H1 (cell line): ENCODE data around the gene RIMS3. TPM values are rescaled to one million over a fixed set of nuclear protein-coding genes. Genes with fewer than 3 reads are reported as not detected.
A peak's percentile ranks its signal among the peaks of the same experiment; 100 is the strongest.

Source experiments
- CTCF ChIA-PET: fragments of 300-600 bp; sonication (Branson Sonifier 250); formaldehyde crosslinking; loops from one replicate; lab custom pipeline; 2021; ENCODE audit not compliant: partially characterized antibody; lab: Charles Lee
- POLR2A ChIA-PET: fragments of 300-600 bp; sonication (Branson Sonifier 250); formaldehyde crosslinking; loops from one replicate; lab custom pipeline; 2021; ENCODE audit warnings: inconsistent platforms; ENCODE audit not compliant: partially characterized antibody; lab: Charles Lee
- DNase-seq, 2 experiments: peaks; one replicate each; pipeline versions ENCODE4 v3.0.0 to v3.0.0-alpha.2; 2010 to 2022; ENCODE audit warnings: low spot score in 2 of 2, low read depth in 1 of 2, mixed read lengths in 1 of 2
- FAIRE-seq: peaks from 2 replicates; lab custom pipeline; 2011; peaks lifted over from hg19 to GRCh38; lab: Jason Lieb, UNC
- H2AFZ ChIP-seq: 2 replicates; pipeline ENCODE4 v1.8.1; 2012; ENCODE audit warnings: low read length, inconsistent platforms
- H2AK5ac ChIP-seq: 2 replicates; pipeline ENCODE4 v1.6.1; 2013; ENCODE audit warnings: low read depth, low read length
- H2BK120ac ChIP-seq: replicated peaks from 2 replicates; pipeline ENCODE3; 2013; ENCODE audit warnings: low read depth, low read length, inconsistent platforms
- H2BK12ac ChIP-seq: 2 replicates; pipeline ENCODE4 v1.6.1; 2013; ENCODE audit warnings: low read depth, low read length
- H2BK15ac ChIP-seq: 2 replicates; pipeline ENCODE4 v1.6.1; 2013; ENCODE audit warnings: low read length
- H2BK20ac ChIP-seq: 2 replicates; pipeline ENCODE4 v1.6.1; 2013; ENCODE audit warnings: low read length
- H2BK5ac ChIP-seq: 2 replicates; pipeline ENCODE4 v1.6.1; 2013; ENCODE audit warnings: low read depth, low read length
- H3K14ac ChIP-seq: 2 replicates; pipeline ENCODE4 v1.6.1; 2013; ENCODE audit warnings: inconsistent platforms; ENCODE audit not compliant: insufficient read length
- H3K18ac ChIP-seq: 2 replicates; pipeline ENCODE4 v1.6.1; 2013; ENCODE audit warnings: low read length; ENCODE audit errors: extremely low read depth
- H3K23ac ChIP-seq: 2 replicates; pipeline ENCODE4 v1.6.1; 2013; ENCODE audit warnings: inconsistent platforms; ENCODE audit not compliant: insufficient read length
- H3K23me2 ChIP-seq: 2 replicates; pipeline ENCODE4 v1.6.1; 2013; ENCODE audit warnings: low read depth, low read length
- H3K27ac ChIP-seq: 2 replicates; pipeline ENCODE4 v1.6.1; 2011; ENCODE audit warnings: low read depth, low read length, inconsistent platforms
- H3K27me3 ChIP-seq, 4 experiments: replicated peaks in 1 of 4; 1 replicate in 1 of 4; 2 replicates in 3 of 4; pipeline versions ENCODE4 v1.6.1 to v1.8.1; 2011 to 2013; ENCODE audit warnings: low read length in 3 of 4, mild to moderate bottlenecking in 3 of 4, inconsistent platforms in 2 of 4, mixed read lengths in 2 of 4, moderate library complexity in 1 of 4; ENCODE audit not compliant: control insufficient read depth in 3 of 4, insufficient read depth in 3 of 4; ENCODE audit errors: extremely low read depth in 1 of 4
- H3K36me3 ChIP-seq, 4 experiments: 2 replicates each; pipeline versions ENCODE4 v1.6.1 to v1.8.1; 2011 to 2013; ENCODE audit warnings: mild to moderate bottlenecking in 4 of 4, low read length in 3 of 4, moderate library complexity in 2 of 4, control low read depth in 1 of 4, inconsistent platforms in 1 of 4; ENCODE audit not compliant: insufficient read depth in 4 of 4, control insufficient read depth in 2 of 4
- H3K4ac ChIP-seq: replicated peaks from 2 replicates; pipeline ENCODE3; 2013; ENCODE audit warnings: low read length, low read depth, mixed read lengths, inconsistent platforms; ENCODE audit not compliant: insufficient read length
- H3K4me1 ChIP-seq, 4 experiments: replicated peaks in 1 of 4; 1 replicate in 1 of 4; 2 replicates in 3 of 4; pipeline versions ENCODE4 v1.6.1 to v1.8.1; 2011 to 2013; ENCODE audit warnings: low read length in 3 of 4, inconsistent platforms in 2 of 4, mixed read lengths in 1 of 4; ENCODE audit not compliant: insufficient read depth in 4 of 4, control insufficient read depth in 3 of 4
- H3K4me2 ChIP-seq, 2 experiments: 2 replicates each; pipeline versions ENCODE4 v1.6.1 to v1.8.1; 2011 to 2013; ENCODE audit warnings: low read depth in 2 of 2, low read length in 2 of 2, control low read depth in 1 of 2, inconsistent platforms in 1 of 2, mild to moderate bottlenecking in 1 of 2; ENCODE audit not compliant: insufficient read depth in 1 of 2
- H3K4me3 ChIP-seq, 4 experiments: fragments of 200-600, 300-600 bp in 1 of 4; sonication (generic), shearing (Covaris generic), sonication (Bioruptor Twin) in 1 of 4; 2 replicates each; pipeline versions ENCODE4 v1.5.1 to v1.8.1; 2011 to 2016; ENCODE audit warnings: low read length in 4 of 4, low read depth in 3 of 4, control low read depth in 2 of 4, inconsistent platforms in 2 of 4, mild to moderate bottlenecking in 2 of 4, mixed read lengths in 1 of 4, moderate library complexity in 1 of 4; ENCODE audit not compliant: insufficient read depth in 2 of 4; ENCODE audit errors: extremely low read depth in 1 of 4
- H3K56ac ChIP-seq: replicated peaks from 2 replicates; pipeline ENCODE3; 2013; ENCODE audit warnings: low read depth, mild to moderate bottlenecking, mixed read lengths, low read length, inconsistent platforms; ENCODE audit not compliant: insufficient read length
- H3K79me1 ChIP-seq: 2 replicates; pipeline ENCODE4 v1.6.1; 2013; ENCODE audit warnings: low read depth, low read length, control low read depth
- H3K79me2 ChIP-seq, 2 experiments: 2 replicates each; pipeline versions ENCODE4 v1.6.1 to v1.8.1; 2012 to 2013; ENCODE audit warnings: low read length in 2 of 2, mild to moderate bottlenecking in 2 of 2, inconsistent platforms in 1 of 2; ENCODE audit not compliant: insufficient read depth in 2 of 2, control insufficient read depth in 1 of 2
- H3K9ac ChIP-seq, 4 experiments: replicated peaks in 1 of 4; 1 replicate in 1 of 4; 2 replicates in 3 of 4; pipeline versions ENCODE4 v1.6.1 to v1.8.1; 2011 to 2013; ENCODE audit warnings: low read depth in 3 of 4, low read length in 3 of 4, control low read depth in 2 of 4, mild to moderate bottlenecking in 2 of 4, moderate library complexity in 2 of 4, inconsistent platforms in 1 of 4; ENCODE audit errors: extremely low read depth in 1 of 4
- H3K9me3 ChIP-seq, 2 experiments: 2 replicates each; pipeline versions ENCODE4 v1.6.1 to v1.8.1; 2012 to 2013; ENCODE audit warnings: mild to moderate bottlenecking in 2 of 2, moderate library complexity in 2 of 2, control low read depth in 1 of 2, inconsistent platforms in 1 of 2, low read depth in 1 of 2, low read length in 1 of 2, mixed read lengths in 1 of 2; ENCODE audit not compliant: insufficient read depth in 2 of 2
- H4K20me1 ChIP-seq, 2 experiments: replicated peaks in 1 of 2; 2 replicates each; pipeline versions ENCODE3 to v1.8.1; 2011 to 2013; ENCODE audit warnings: inconsistent platforms in 2 of 2, low read length in 2 of 2, mild to moderate bottlenecking in 1 of 2; ENCODE audit not compliant: insufficient read depth in 2 of 2, control insufficient read depth in 1 of 2
- H4K5ac ChIP-seq: 2 replicates; pipeline ENCODE4 v1.6.1; 2013; ENCODE audit warnings: low read length, low read depth, mixed read lengths, inconsistent platforms; ENCODE audit not compliant: insufficient read length
- H4K8ac ChIP-seq: 2 replicates; pipeline ENCODE4 v1.8.0; 2013; ENCODE audit warnings: mild to moderate bottlenecking, moderate library complexity, low read length, inconsistent platforms; ENCODE audit not compliant: insufficient read depth; ENCODE audit errors: extremely low read depth
- H4K91ac ChIP-seq: replicated peaks from 2 replicates; pipeline ENCODE3; 2013; ENCODE audit warnings: low read length, mixed read lengths, inconsistent platforms; ENCODE audit not compliant: insufficient read length
- BACH1 ChIP-seq: IDR thresholded peaks from 2 replicates; pipeline ENCODE4 v1.6.1; 2012; ENCODE audit warnings: low read length, improper control_type of control experiment
- GTF2F1 ChIP-seq: IDR thresholded peaks from 2 replicates; pipeline ENCODE4 v1.6.1; 2012; ENCODE audit warnings: low read depth, low read length, improper control_type of control experiment, borderline replicate concordance
- KDM4A ChIP-seq: IDR thresholded peaks from one replicate; pipeline ENCODE4 v1.7.1; 2012; ENCODE audit warnings: low read depth, mild to moderate bottlenecking, moderate library complexity, low read length, inconsistent platforms; ENCODE audit not compliant: severe bottlenecking
- RAD21 ChIP-seq, 2 experiments: IDR thresholded peaks in 1 of 2; conservative IDR thresholded peaks in 1 of 2; 2 replicates each; pipeline ENCODE4 v1.6.1; 2011; ENCODE audit warnings: low read depth in 2 of 2, low read length in 2 of 2, improper control_type of control experiment in 1 of 2, inconsistent platforms in 1 of 2, mild to moderate bottlenecking in 1 of 2, moderate library complexity in 1 of 2
- RXRA ChIP-seq: IDR thresholded peaks from 2 replicates; pipeline ENCODE4 v1.6.1; 2011; ENCODE audit warnings: low read depth, mild to moderate bottlenecking, low read length, moderate library complexity; ENCODE audit not compliant: insufficient read depth
- SIRT6 ChIP-seq: IDR thresholded peaks from one replicate; pipeline ENCODE4 v1.7.1; 2012; ENCODE audit warnings: low read length, inconsistent platforms
- SP1 ChIP-seq: IDR thresholded peaks from 2 replicates; pipeline ENCODE4 v1.6.1; 2011; ENCODE audit warnings: low read depth, low read length
- SP4 ChIP-seq: IDR thresholded peaks from 2 replicates; pipeline ENCODE4 v1.6.1; 2012; ENCODE audit warnings: low read length, inconsistent platforms
- SUZ12 ChIP-seq: fragments of 200-600 bp; sonication (generic); IDR thresholded peaks from 2 replicates; pipeline ENCODE4 v1.6.1; 2012; ENCODE audit warnings: mild to moderate bottlenecking, inconsistent platforms, low read length, moderate library complexity, mixed read lengths
- TAF7 ChIP-seq: optimal IDR thresholded peaks from 2 replicates; pipeline ENCODE3; 2011; ENCODE audit warnings: low read depth, mild to moderate bottlenecking, inconsistent platforms, low read length, moderate library complexity, borderline replicate concordance
- TEAD4 ChIP-seq: IDR thresholded peaks from 2 replicates; pipeline ENCODE4 v1.6.1; 2012; ENCODE audit warnings: low read depth, low read length, inconsistent platforms, mixed read lengths
- ZNF274 ChIP-seq: IDR thresholded peaks from 2 replicates; pipeline ENCODE4 v1.7.0; 2012; ENCODE audit warnings: low read length, borderline replicate concordance; ENCODE audit errors: extremely low read depth
- WGBS, 2 experiments: shearing (Covaris generic) in 1 of 2; methylation state at CpG; one replicate each; pipeline versions ENCODE4 v1.1.6 to v1.1.7; 2013 to 2015; ENCODE audit warnings: low lambda C conversion rate in 2 of 2, mixed read lengths in 2 of 2, inconsistent platforms in 1 of 2, low coverage in 1 of 2, missing lambda C conversion rate in 1 of 2; ENCODE audit not compliant: insufficient replicate concordance in 2 of 2, insufficient coverage in 1 of 2, insufficient read length in 1 of 2; ENCODE audit errors: extremely low coverage in 1 of 2, missing lambda C conversion rate in 1 of 2; 5-methylcytosine and 5-hydroxymethylcytosine counted together
- polyA plus RNA-seq, 7 experiments: library from polyadenylated mRNA; depleted of rRNA in 3 of 7; stranded (reverse) in 5 of 7; unstranded in 2 of 7; fragments of >200 nt in 5 of 7; fragments of 200-250 nt in 2 of 7; gene quantifications; 1 replicate in 5 of 7; 2 replicates in 1 of 7; 4 replicates in 1 of 7; pipeline versions ENCODE4 v1.2.1 to v1.2.3, GENCODE V29; 2011 to 2013; ENCODE audit warnings: missing spikeins in 2 of 7, mixed read lengths in 2 of 7
- total RNA-seq: library from RNA; stranded (reverse); fragmentation: NEBNext Ultra II Directional; extraction: Animal tissue kit (Norgen Biotek cat#: 25700); gene quantifications from 2 replicates; pipeline ENCODE4 v1.2.1, GENCODE V29; 2021
- TF ChIP-seq, protein P1 (sequence below): IDR thresholded peaks from 2 replicates; pipeline ENCODE4 v1.6.1; 2012; ENCODE audit warnings: inconsistent platforms

The RIMS3 gene
- total and polyA plus RNA-seq, 2 of the 8 experiments (the other 6 are each of a cell fraction or from before 2014, with no cell fraction given): 13.3 to 20.6 TPM

GRCh38 chr1:40662151-40662550 lies 3.3 kb downstream of the RIMS3 start:
- no peaks in the 10 kb centered on the region for H3K9me3 ChIP-seq
- no peak overlapping the region for H2BK120ac ChIP-seq
- H2BK20ac ChIP-seq: no peak overlapping the region
- no peak overlapping the region for H3K18ac ChIP-seq
- peaks cover 0 to 28% (median 15%) of the 10 kb centered on the region in 4 experiments; a peak in 6 of 7 replicates for H3K4me1 ChIP-seq
- H3K4ac ChIP-seq: no peak overlapping the region
- no peaks in the 10 kb centered on the region for H3K36me3 ChIP-seq
- DNase-seq (no peak), FAIRE-seq (no peak)
- POLR2A ChIA-PET: interaction anchor here (1.0 to 6.0 kb wide), 8 partner anchors 9 to 81 kb away, joined by 3 to 63 read pairs (median 8); partner anchors contain the start of gene NFYC
- CTCF ChIA-PET: interaction anchor here (0.8 to 37.5 kb wide), 12 partner anchors 12 to 282 kb away, joined by 3 to 684 read pairs (median 4); no protein-coding TSS in a partner anchor
- H2BK12ac ChIP-seq: 0 out of 2 replicates have a peak overlapping the region, but pooled peaks have one; percentile 4
- peak overlapping the region in 1 of 2 experiments; percentile 89; a peak in 2 of 4 replicates for H3K4me2 ChIP-seq
- no peaks in the 10 kb centered on the region; a peak in 1 of 7 replicates for H3K27me3 ChIP-seq
- H3K27ac ChIP-seq: no peak overlapping the region
- peaks cover 10% of the 10 kb centered on the region; the same call in 1 of the 2 replicates for H3K23me2 ChIP-seq
- H3K4me3 ChIP-seq: no peak overlapping the region
- peak overlapping the region; percentile 9; the same call in 1 of the 2 replicates for H2AK5ac ChIP-seq
- H3K79me2 ChIP-seq: no peaks in the 10 kb centered on the region; a peak in 1 of 4 replicates
- no peak overlapping the region for H4K8ac ChIP-seq
- H4K20me1 ChIP-seq: peaks cover 0 to 5% of the 10 kb centered on the region in 2 experiments
- no peak overlapping the region for H3K23ac ChIP-seq
- no peak overlapping the region for H3K56ac ChIP-seq
- no peak overlapping the region for H3K9ac ChIP-seq
- 86% methylated on average over 6 of the region's 6 CpGs; no CpG with 5 or more reads in 1 of the 2 experiments for WGBS, 2 experiments
- H4K91ac ChIP-seq: no peak overlapping the region
- H3K79me1 ChIP-seq: peaks cover 9% of the 10 kb centered on the region; the same call in 1 of the 2 replicates
- no peak overlapping the region for H4K5ac ChIP-seq
- H2BK15ac ChIP-seq: 0 out of 2 replicates have a peak overlapping the region, but pooled peaks have one; percentile 29
- peak overlapping the region; percentile 10; the same call in 1 of the 2 replicates for H2BK5ac ChIP-seq
- no peak overlapping the region for H3K14ac ChIP-seq
- no peak overlapping the region for H2AFZ ChIP-seq
- peak in 1 of 2 experiments; percentile 13; a peak in 1 of 4 replicates for TF ChIP-seq RAD21 (IDR thresholded peaks at IDR 0.05 in 1 of 2, conservative IDR thresholded peaks at IDR 0.05 in 1 of 2; ENCODE audit: low read depth in 2 of 2, low read length in 2 of 2)
- TF ChIP-seq SIRT6: no peak
- TF ChIP-seq SP4: no peak
- peak; percentile 57; the same call in 1 of the 2 replicates for TF ChIP-seq BACH1
- TF ChIP-seq SUZ12: no peak
- no peak for TF ChIP-seq RXRA
- TF ChIP-seq SP1: no peak
- TF ChIP-seq GTF2F1: no peak
- no peak for TF ChIP-seq KDM4A
- TF ChIP-seq, protein P1, sequence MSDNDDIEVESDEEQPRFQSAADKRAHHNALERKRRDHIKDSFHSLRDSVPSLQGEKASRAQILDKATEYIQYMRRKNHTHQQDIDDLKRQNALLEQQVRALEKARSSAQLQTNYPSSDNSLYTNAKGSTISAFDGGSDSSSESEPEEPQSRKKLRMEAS: no peak
- no peak for TF ChIP-seq TEAD4
- TF ChIP-seq TAF7: no peak
- no peak for TF ChIP-seq ZNF274
